AG09319 (cell line): Measurements from ENCODE around the gene E2F1.
A peak's percentile ranks its signal among the peaks of the same experiment; 100 is the strongest.
"Not testable (repeated sequence)": the region's sequence is repeated elsewhere in the genome, so short reads cannot be mapped to it uniquely, and the experiment has no call there.

Source experiments
- DNase-seq: peaks from one replicate; pipeline ENCODE4 v3.0.0-alpha.2; 2010; ENCODE audit warnings: low read depth; ENCODE audit errors: extremely low read depth
- CTCF ChIP-seq: IDR thresholded peaks from 2 replicates; pipeline ENCODE4 v1.5.1; 2011; ENCODE audit warnings: low read depth, mild to moderate bottlenecking, inconsistent platforms, low read length, moderate library complexity

Gene E2F1

DNA sequence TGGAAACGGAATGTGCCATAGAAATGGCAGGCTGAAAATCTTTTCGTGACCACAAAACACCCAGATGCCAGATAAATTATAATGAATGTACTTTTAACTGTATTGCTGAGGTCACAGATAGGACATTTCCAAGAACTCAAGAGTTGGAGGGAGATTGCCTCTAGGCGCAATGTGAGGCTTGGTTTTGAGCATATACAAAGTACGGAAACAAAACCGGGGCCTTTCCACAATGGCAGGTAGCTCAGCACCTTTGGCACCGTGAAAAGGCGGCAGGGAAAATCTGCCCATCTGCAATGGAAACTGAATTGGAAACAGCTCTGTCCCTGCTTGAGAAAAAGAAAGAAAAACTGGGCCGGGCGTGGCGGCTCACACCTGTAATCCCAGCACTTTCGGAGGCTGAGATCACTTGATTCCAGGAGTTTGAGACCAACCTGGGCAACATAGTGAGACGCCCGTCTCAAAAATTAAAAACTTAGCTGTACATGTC is 34.6 kb downstream of the E2F1 start:
- no peak for DNase-seq
- no peak for TF ChIP-seq CTCF

- TF ChIP-seq CTCF = no peak
- DNase-seq = no peak
These were observed 35.2 kb downstream of the E2F1 start for GRCh38 chr20:33650753-33651561.

DNA sequence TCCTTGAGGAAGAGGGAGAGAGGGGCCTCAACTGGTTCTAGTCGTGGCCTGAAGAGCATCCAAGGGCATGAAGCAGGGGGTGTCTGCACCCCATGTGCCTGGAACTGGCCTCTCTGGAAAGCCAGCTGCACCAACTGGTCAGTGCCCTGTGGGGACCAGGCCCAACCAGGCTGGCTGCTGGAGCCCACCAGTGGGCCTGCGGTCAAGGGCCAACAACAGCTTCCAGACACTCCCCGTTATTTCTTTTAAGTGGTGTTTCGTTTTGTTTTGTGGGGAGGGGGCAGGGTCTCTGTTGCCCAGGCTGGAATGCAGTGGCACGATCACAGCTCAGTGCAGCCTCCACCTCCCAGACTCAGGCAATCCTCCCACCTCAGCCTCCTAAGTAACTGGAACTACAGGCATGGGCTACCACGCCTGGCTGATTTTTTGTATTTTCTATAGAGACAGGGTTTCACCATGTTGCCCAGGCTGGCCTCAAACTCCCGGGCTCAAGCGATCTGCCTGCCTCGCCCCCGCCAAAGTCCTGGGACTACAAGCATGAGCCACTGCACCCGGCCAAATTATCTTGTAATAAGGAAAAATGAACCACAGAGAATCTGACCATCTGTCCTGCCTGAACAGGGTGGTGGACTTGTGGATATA is 36.0 kb downstream of the E2F1 start:
- no peak for DNase-seq
- no peak for TF ChIP-seq CTCF

GRCh38 chr20:33649201-33649681 is 36.9 kb downstream of the E2F1 start:
- DNase-seq = no peak
- no peak for TF ChIP-seq CTCF

DNA sequence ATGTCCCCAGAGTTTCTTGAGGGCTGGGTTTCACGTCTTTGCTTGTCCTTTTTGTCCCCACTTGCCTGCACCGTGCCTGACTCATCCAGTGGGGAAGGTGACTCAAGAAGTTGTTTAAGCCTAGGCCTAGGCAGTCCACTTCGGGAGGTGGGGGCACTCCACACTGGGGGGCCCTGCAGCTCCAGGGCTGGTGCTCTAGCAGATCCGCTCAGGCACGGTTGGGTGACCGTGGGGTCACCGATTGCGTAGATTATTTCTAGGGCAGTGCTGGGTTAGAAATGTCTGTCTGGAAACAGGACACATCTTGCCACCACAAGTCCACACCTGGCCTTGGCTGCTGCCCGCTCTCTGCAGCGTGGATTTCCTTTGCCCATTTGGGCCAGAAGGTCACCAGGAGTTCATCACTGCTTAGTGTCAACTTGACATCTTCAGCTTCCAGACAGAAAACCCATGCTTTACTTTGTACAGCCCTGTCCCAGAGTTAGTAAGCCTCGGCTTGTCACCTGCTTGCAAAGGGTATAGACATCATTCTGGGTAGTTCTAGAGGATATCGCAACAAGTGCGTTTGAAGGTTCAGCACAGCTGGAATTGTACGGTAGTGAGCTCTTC is 37.7 kb downstream of the E2F1 start:
- no peak for TF ChIP-seq CTCF

GRCh38 chr20:33647603-33648395 is 38.4 kb downstream of the E2F1 start:
- DNase-seq = peak; percentile 38
- no peak for TF ChIP-seq CTCF

More for the DNA sequence above, 37.7 kb downstream of the E2F1 start:
- DNase-seq = no peak

DNA sequence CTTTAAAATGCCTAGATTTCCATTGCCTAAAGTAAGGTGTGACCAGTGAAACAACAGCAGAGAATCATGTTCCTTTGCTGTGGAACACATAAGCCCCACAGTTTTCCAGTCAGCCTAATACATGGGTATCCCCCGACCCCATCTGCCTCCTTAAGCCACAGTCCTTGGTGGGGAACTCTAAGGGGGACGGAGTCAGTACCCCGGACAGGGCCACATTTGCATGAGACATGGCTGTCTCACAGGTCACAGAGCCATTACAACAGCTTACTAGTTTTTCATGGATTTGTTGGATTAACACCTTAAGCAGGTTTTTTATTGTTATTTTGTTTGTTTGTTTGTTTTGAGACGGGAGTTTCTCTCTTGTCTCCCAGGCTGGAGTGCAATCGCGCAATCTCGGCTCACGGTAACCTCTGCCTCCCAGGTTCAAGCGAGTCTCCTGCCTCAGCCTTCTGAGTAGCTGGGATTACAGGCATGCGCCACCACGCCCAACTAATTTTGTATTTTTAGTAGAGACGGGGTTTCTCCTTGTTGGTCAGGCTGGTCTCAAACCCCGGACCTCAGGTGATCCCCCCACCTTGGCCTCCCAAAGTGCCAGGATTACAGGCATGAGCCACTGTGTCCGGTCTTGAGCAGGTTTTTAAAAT is 39.1 kb downstream of the E2F1 start:
- not testable (repeated sequence) for DNase-seq
